Adrenal gland (tissue), 5 donors: ENCODE data around the gene JAZF1.

Source experiments
- CTCF ChIP-seq, 6 experiments: fragments of 450-650 bp in 4 of 6; fragments of 200-600 bp in 2 of 6; sonication (generic) in 1 of 6; IDR thresholded peaks; 1 replicate in 5 of 6; 2 replicates in 1 of 6; pipeline versions ENCODE4 v1.5.1 to v1.8.0; 2016 to 2021; ENCODE audit warnings: antibody characterized with exemption in 6 of 6, mild to moderate bottlenecking in 2 of 6, moderate library complexity in 1 of 6
- POLR2A ChIP-seq, 2 donors: fragments of 450-650 bp; IDR thresholded peaks; one replicate each; pipeline ENCODE4 v1.6.1; 2017; ENCODE audit warnings: antibody characterized with exemption in 2 of 2, mild to moderate bottlenecking in 2 of 2, moderate library complexity in 1 of 2
- donor health status: DM: no; HTN: no; CAD: no.

- TF ChIP-seq CTCF (IDR thresholded peaks at IDR 0.05) (no peak), POLR2A (IDR thresholded peaks at IDR 0.05) (no peak)
Observed at GRCh38 chr7:27965650-27966049, 214.9 kb downstream of the JAZF1 start.
